Measurements from ENCODE around the gene ZNF177. TPM values are rescaled to one million over a fixed set of nuclear protein-coding genes. Genes with fewer than 3 reads are reported as not detected.

ZNF177 gene
- 8.1 TPM for total RNA-seq

GRCh38 chr19:9362905-9363304 lies at the start of gene ZNF177:
ZNF177 (plus strand) TSS chr19:9363013; CDS start chr19:9378312, 15,299 bp downstream.

GRCh38 chr19:9323919-9324583 lies 38.8 kb upstream of the ZNF177 start, which contains the start of gene ZNF559:
ZNF559 (plus strand) TSS chr19:9324179; CDS start chr19:9338550, 14,371 bp downstream.

Other genes starting within 250 kb of the ZNF177 start
- gene OR7G1, start 247.2 kb upstream of the ZNF177 start, total RNA-seq = not detected
- not detected for gene OR7G3, start 236.1 kb upstream of the ZNF177 start, total RNA-seq
- 23.8 TPM for gene ZNF317, start 222.6 kb upstream of the ZNF177 start, total RNA-seq
- not detected for gene OR7D2, start 184.0 kb upstream of the ZNF177 start, total RNA-seq
- not detected for gene OR7D4, start 143.4 kb upstream of the ZNF177 start, total RNA-seq
- gene OR7E24, start 112.1 kb upstream of the ZNF177 start, total RNA-seq = not detected
- 19.1 TPM for gene ZNF699, start 53.2 kb upstream of the ZNF177 start, total RNA-seq
- 37.8 TPM for gene ZNF559, start 38.8 kb upstream of the ZNF177 start, total RNA-seq
- gene ZNF266, start 72.6 kb downstream of the ZNF177 start, total RNA-seq = 14.5 TPM
- gene ZNF560, start 135.6 kb downstream of the ZNF177 start, total RNA-seq = 0.46 TPM
- gene ZNF426, start 175.6 kb downstream of the ZNF177 start, total RNA-seq = 24.9 TPM
- gene ZNF121, start 221.5 kb downstream of the ZNF177 start, total RNA-seq = 75.0 TPM

Data from diencephalon (tissue), 1 donor.